Stimulated activated CD8-positive, alpha-beta memory T cell treated with anti-CD3 and anti-CD28 coated beads, Interleukin-15, amount 100 ng/mL, for 4 hours (primary cell): ENCODE results near the gene UBE2J2.

ENCODE experiments used
- DNase-seq, 2 donors: peaks; one replicate each; pipeline ENCODE4 v3.0.0-alpha.2; 2020; ENCODE audit warnings: low read depth in 2 of 2

The UBE2J2 gene

DNA sequence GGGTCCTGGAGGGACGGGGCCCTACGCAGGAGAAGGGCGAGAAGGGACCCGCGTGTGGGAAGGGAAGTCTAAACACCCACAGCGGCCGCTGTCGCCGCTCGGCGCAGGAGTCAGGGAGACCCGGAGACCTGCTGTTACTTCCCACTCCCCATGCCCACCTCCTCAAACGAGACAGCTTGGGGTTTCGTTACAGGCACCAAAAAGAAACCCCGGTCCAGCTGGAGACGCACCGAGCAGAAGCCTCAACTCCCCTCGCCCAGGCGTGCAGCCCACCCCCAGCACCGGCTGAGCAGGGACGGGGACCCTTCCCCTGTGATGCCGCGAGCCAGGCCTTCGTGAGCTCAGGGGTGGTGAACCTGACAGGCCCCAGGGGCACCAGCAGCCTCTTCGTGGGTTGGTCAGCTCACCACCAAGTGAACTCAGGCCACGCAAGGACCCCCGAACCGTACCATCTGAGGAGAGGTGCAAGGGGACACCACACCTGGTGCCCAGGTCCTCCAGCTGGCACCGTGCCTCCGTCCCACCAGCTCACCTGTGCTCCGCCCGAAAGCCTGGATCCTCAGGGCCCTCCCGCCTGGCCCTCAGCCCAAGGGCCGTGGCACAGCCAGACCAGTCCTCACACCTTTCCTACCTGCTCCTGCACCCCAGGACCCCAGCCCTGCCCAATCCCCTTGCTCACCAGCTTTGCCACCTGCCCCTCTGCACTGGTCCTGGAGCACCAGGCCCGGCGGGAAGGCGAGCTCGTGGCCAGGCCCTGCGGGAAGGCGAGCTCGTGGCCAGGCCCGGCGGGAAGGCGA, 46.9 kb downstream of the UBE2J2 start:
- no peak for DNase-seq

DNA sequence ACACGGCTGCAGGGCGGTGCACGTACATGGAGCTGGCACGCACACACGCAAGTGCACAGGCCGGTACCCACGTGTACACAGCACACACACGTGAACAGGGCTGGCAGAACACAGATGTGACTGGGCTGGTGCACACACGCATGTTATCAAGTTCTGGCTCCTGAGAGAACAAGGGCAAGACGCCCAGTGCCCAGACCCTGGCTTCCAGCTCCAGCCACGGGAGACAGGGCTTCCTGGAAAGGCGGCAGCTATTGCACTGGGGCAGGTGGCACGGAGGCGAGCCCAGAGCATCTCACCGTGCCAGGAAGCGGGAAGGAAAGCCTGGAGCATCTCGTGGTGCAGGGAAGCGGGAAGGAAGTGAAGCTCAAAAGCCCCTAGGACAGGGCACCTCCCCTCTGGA, 47.7 kb downstream of the UBE2J2 start:
- DNase-seq: no peak

DNA sequence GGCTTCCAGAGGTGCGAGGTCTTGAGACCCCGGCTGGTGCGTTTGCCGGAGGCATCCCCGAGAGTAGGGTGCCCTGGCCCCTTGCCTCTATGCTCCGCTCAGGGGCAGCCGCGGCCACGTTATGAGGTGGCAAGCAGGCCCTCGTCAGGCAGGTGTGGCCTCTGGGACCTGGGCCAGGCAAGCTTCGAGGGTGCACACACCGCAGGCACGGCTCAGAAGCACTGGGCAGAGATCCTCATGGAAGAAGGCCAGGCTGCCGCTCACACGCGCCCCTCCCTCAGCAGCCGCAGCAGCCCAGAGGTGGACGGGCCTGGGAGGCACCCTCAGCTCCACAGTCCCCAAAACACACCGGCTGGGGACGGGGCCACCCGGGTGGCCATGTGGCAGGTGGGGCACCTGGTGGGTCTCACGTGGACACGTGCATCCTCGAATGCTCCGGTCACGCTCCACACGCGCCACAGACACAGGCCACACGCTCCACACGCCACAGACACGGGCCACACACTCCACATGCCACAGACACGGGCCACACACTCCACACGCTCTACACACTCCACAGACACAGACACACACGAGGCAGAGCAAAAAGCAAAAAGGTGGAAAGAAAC, 48.3 kb downstream of the UBE2J2 start:
- no peak for DNase-seq

DNA sequence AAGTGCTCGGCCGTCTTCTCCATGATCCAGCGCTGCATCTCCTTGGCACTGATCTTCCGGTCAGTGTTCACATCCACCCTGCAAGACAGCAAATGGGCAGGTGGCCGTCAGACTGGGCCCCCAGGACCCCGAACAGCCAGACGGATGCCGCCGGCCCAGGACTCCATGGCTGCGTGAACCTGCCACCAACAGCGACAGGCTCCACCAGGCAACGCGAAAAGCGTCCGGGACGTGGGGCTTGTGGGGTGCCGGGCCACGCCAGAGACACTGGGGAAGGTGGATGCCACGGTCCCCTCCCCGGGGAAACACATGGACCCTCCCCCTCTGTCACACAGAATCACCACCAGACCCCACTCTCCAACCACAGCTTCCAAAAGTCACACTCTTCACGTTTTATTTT, 49.8 kb downstream of the UBE2J2 start:
- DNase-seq: no peak

DNA sequence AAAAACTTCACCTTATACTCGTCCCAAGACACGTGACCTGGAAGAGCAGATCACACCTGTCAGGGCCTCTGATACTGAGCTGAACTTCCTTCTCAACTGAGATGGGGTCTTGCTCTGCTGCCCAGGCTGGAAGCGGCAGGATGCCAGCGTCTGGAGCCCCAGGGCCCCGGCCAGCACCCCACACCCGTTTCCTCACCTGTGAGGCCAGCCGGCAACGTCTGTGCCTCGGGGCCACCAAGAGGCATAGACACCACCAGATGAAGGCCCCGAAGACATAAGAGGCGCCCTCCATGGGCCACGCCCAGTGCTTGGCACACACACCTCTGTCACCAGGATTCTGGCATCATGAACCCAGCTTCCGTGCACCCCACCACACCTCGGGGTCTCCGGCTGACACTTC, 50.3 kb downstream of the UBE2J2 start:
- no peak for DNase-seq

DNA sequence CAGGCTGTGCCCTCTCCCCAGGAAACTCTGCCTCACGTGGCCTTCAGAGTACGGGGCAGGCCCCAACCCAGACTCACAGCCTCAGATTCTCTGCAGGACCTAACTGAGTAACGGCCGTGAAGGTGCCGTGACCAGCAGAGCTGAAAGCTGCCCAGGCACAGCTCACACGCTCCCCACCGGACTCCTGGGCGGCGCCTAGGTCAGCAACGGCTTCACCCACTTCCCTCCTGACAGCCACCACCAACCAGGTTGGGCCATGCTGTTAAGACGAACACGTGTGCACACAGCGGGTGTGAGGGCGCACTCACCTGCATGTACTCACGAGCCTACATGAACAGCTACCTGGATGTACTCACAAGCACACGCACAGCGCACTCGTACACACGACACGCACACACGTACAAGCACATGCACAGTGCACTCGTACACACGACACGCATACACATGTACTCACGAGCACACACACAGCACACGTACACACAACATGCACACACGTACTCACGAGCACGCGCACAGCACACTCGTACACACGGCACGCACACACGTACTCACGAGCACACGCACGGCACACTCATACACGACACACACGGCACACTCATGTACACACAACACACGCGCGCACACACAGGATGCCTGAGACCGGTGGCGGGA, 51.0 kb downstream of the UBE2J2 start:
- DNase-seq: no peak

DNA sequence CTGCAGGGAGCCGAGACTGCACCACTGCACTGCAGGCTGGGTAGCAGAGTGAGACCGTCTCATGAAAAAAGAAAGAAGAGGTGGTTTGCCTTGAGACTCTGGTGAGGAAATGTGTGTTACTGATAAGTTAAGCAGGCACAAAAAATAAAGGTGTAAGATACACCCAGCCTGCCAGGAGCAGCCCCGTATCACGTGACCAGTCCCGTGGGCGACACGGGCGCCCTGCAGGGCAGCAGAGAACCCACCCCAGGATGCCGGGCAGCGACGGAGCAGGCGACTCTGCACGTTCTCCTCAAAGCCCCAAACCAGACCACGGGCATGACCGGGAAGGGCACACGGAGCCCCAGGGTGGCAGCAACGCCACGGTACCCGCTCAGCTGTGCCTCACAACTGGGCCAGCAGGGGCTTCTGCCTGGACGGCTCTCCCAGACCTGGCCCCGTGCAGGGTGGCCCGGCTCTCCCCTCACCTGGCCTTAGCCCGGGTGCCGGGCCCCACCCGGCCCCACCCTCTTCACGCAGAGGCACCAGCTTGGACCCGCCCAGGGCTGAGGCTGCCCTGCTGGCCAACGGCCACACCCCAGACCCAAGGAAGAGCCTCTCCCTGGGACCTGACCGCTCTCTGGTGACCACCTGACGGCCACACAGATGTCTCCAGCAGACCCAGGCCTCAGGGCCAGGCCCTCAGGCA, 51.6 kb downstream of the UBE2J2 start:
- DNase-seq: no peak

DNA sequence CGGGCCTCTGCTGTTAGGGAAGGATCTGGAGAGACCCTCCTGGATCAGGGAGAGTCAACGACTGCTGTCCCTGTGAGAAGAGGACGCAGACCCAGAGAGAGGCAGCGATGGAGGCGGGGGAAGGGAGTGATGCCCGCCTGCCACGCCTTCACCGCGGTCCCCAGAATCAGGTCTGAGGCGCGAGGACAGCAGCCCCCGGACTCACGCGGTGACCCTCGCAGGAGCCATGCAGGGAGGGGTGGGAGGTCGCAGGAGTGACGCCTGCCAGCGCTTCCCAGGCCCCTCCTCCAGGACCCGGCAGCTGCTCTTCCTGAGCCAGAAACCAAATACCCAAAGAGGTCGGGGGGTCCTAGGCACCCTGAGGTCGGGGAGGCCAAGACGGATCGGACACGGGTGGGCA, 53.5 kb downstream of the UBE2J2 start:
- DNase-seq: no peak

DNA sequence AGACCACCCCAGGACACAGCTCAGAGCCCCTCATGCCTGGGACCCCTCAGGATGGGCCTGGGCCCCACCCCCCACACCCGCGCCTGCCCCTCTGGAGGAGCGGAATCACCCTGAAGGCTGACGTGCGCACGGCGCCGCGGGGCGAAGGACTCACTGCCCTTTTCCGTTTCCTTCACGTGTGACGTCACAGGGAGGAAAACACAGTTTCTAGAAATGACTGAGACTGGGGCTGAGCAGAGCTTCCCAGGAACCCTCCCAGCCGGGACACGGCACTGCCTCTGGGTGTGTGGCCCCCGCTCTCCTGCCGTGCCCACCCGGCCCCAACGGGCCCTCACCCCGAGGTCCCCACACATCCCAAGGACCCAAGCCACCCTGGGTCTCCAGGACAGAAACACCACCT, 54.3 kb downstream of the UBE2J2 start:
- no peak for DNase-seq

DNA sequence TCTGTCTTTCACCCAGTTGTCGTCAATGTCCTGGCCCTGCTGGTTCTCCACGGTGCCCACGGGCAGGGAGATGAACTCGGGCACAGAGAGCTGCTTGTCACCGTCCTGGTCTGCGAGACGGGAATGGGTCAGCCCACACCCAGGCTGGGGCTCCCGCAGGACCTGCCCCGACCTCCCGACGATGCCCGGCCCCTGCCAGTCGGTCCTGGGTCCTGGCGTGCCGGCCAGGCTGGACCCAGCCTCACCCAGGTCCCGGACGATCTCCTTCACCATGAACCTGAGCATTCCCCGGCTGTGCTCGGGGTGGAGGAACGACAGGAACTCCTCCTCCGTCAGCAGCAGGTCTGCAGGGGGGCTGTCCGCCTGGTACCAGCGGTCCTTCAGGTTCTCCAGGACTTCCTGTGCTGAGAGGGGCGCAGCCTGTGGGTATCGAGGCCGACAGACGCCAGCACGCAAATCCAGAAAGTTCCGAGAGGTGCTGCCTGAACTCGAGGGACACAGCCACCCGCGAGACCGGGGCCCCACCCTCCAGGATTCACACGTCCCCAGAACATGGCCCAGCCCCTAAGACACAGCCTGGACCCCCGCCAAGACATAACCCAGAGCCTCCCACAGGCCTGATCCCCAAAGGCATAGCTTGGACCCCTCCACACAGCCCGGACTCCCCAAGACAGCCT, 55.0 kb downstream of the UBE2J2 start:
- DNase-seq: no peak

DNA sequence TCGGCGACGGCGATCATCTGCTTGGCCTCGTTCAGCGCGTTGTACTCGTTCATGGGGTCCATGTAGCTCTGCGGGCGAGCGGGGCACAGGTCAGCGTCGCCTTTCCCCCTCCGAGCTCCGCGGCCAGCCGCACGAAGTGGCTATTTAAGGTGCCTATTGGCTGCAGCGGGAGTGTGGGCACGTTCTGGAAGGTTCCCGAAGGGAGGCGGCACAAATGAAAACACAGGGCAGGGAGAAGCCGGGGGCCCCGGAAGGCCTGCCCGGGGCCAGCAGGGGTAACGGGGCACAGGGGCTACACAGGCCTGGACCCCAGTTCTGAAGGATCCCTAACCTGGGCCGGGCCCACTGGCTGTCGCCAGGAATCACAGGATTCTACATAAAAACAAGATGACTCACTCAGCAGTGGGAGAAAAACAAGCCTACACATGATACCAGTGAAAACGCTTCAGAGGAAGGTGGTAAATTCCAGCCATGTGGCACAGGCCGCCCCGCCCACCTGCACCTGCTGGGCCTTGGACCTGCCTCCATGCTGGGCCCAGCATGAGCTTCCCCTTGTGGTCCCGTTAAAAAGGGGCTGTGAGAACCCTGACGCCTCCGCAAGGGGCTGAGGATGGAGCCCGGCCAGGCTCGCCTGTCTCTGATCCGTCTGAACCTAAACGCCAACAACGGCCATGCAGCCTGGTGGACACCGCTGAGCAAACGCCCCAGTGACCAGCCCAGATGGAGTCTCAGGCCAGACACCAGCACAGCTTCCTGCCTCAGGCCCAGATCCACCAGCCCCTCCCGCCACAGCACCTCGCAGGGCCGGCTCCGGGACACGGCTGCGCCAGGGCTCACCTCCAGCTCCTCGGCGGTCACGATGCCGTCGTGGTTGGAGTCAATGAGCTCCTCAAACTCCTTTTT, 55.8 kb downstream of the UBE2J2 start:
- no peak for DNase-seq

DNA sequence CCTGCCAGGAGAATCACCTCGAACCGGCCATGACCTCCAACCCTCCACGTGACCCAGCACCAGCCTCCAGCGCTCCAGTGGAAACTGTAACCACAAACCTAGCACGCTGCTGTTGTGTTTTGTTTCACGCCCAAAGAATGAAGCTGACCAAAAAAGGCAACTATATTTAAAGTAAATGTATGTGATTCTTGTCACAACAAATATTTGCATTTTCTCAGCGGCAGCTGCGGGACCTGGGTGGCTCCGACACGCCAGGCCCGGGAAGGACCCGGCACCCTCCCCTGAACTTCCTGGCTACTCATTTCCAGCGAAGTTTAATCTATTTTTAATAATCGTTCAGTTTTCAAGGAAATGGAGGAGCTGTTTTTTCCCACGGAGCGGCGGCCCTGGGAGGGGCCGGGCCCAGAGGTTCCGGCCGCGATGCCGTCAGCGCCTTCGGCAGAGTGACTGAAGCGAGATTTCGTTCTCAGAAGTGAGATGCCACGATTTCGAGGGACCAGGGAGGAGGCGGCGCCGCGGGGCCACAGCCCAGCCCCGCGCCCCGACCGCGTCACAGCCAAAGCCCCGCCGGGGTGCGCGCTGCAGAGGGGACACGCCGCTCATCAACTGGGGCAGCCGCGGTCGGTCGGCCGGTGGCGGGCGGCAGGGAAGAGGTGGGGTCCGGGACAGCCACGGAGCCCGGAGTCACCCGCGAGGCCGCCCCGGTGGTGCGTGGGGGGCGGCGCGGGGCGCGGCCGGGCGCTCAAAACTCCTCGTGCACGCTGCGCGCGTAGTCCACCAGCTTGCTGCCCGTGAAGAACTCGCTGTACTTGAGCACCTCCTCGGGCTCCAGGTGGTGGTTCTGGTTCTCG, 56.7 kb downstream of the UBE2J2 start:
- DNase-seq: no peak

DNA sequence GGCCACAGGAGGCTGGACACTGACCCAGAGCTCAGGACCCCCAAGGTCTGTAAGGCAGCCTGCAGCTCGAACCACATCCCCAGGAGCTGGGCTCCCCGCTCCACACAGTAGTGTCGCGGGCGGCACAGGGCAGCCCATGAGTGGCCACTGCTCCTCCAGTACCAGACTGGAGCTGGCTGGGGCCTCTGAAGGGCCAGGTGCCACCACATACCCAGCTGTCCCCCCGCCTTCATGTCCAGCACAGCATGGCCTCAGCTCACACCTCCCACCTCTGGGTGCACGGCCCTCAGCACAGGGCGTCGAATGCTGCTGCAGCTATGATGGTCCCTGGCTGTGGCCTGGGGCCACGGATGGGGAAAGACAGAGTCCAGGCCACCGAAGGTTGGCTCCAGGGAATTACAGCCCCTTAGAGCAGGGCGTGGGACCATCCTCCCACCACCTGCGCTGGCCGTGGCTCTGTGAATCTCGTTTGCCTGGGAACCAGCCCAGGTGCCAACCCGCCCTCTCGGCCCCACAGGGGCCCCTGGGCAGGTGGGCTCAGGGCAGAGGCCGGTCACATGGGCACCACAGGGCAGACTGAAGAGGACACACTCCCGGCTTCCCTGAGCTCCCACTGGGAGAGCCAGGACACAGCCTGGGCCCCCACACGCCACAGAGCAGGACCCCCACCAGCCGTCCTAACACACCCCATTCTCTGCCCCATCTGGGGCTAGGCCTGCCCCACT, 57.6 kb downstream of the UBE2J2 start:
- DNase-seq: no peak

DNA sequence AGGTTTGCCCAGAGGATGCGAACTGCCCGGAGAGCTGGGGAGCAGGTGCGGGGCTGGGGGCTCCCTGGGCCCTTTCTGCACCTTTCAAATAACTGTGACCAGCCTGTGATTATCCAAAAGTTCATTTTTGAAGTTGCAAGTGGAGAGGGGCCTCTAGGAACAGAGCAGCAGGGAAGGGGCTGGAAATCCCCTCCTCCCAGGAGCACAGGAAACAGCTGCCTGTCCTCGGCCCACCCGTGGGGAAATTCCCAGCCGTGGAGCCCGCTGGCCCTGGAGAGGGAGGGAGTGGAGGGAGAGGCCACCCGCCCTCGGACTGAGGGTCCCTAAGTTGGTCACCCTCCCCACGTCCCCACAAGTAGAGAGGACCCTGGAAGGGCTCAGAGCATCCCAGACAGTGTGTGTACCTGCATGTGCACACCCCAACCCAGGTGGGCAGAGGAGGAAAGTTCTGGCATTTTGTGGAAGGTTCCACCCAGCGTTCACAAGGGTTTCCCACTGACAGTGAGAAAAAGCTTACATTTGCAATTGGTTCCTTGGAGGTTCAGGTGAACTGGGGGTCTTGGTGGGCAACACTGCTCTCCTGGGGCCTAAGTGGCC, 58.5 kb downstream of the UBE2J2 start:
- DNase-seq: no peak

DNA sequence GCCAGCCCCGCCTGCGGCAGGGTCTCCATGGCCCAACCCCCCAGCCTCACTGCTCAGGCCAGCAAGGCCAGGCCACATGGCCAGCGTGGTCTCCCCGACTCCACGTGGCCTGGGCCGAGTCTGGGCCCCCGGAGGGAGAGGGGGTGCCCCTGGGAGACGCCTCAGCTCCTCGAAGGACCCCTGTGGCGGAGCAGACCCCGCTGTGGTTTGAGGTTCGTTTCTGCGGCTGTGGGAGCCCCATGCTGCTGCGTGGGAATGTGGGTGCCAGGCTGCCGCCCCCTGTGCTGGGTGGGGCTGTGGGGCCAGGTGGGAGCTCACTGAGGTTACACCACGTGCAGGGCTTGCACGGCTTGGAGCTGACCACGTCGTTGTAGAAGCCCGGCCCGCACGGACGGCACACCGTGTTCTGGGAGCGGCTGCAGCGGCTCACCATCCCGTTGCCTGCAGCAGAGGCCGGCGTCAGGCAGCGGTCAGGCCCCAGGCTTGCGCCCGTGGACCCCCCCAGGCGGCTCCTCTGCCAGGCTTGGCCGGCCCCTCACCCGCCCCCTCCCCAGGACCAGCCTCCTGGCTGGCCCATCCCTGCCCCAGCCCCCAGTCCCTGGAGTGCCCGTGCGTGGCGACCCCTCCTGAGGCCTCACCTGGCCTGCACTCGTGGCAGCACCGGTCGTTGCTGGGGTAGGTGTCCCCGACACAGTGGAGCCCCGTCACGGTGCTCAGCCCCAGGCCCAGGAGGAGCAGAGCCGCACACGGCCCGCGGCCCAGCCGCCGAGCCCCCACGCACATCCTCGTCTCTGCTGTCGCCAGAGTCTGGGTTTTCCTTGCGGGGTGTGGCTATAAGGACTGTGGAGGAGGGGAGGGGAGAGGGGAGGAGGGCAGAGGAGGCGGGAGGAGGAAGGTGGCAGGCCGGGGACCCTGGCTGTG, 60.0 kb downstream of the UBE2J2 start, which contains the start of gene TNFRSF4:
Gene TNFRSF4 (minus strand): TSS at position 809 of the 921 bp plus-strand sequence. CDS start 26 bp downstream, at position 783.
- no peak for DNase-seq

DNA sequence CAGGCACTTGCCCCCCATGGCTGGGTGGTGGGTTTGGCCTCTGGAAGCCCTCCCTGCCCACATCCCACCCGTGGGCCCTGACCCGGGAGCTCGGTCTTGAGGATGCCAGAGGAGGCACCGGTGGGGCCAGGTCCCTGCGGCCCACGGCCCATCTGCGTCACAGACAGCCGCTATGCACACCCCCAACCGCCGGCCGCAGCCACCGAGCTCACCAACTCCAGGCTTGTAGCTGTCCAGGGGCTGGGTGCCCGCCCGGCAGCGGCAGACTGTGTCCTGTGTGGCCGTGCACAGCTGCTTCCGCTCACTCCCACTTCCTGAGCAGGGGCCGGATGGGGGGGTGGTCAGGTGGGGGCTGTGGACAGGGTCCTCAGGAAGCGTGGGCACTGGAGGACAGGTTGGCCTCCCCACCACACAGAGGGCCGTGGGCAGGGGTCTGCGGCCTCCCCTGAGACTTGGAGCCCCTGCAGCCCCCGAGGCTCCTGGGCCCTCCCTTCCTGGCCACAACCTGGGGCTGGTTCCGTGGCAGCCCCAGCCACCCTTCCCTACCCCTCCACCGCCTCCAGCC, 60.8 kb downstream of the UBE2J2 start:
- peak in 1 of 2 donors; percentile 37 for DNase-seq
